A549 (cell line): ENCODE data around the gene NUP210.

ENCODE experiments used
- CBX2 ChIP-seq: fragments of 200-600 bp; sonication (generic); IDR thresholded peaks from 2 replicates; pipeline ENCODE4 v1.6.1; 2016; ENCODE audit warnings: low read depth, mild to moderate bottlenecking, borderline replicate concordance
- CEBPB ChIP-seq, 2 experiments: fragments of >200 bp in 1 of 2; sonication (Bioruptor Twin) in 1 of 2; formaldehyde crosslinking in 1 of 2; IDR thresholded peaks; 2 replicates each; pipeline ENCODE4 v1.6.1; 2012 to 2016
- EHMT2 ChIP-seq: fragments of 200-600 bp; sonication (generic); IDR thresholded peaks from 2 replicates; pipeline ENCODE4 v1.6.1; 2016; ENCODE audit warnings: antibody characterized with exemption, low read depth, mild to moderate bottlenecking, moderate library complexity
- ESRRA ChIP-seq: fragments of 150-350 bp; IDR thresholded peaks from 2 replicates; pipeline ENCODE4 v1.6.1; 2014; ENCODE audit warnings: mild to moderate bottlenecking, low read length, borderline replicate concordance
- HDAC2 ChIP-seq: fragments of 200-600 bp; sonication (generic); IDR thresholded peaks from 2 replicates; pipeline ENCODE4 v1.6.1; 2016
- HOXA7 ChIP-seq: fragments of 250-450 bp; sonication (Bioruptor Pico); IDR thresholded peaks from 2 replicates; pipeline ENCODE4 v1.5.0; 2020; ENCODE audit warnings: mild to moderate bottlenecking, moderate library complexity
- JUN ChIP-seq, 2 experiments: fragments of >200 bp; sonication (Bioruptor Twin); formaldehyde crosslinking; IDR thresholded peaks; 2 replicates in 1 of 2; 3 replicates in 1 of 2; pipeline ENCODE4 v1.6.1; 2016 to 2017
- JUNB ChIP-seq: fragments of >200 bp; sonication (Bioruptor Twin); formaldehyde crosslinking; IDR thresholded peaks from 2 replicates; pipeline ENCODE4 v1.6.1; 2016
- TF ChIP-seq, protein P1 (sequence below): fragments of >200 bp; sonication (Bioruptor Twin); formaldehyde crosslinking; IDR thresholded peaks from 3 replicates; pipeline ENCODE4 v1.5.1; 2016
- TF ChIP-seq, protein P2 (sequence below): fragments of 200-600 bp; sonication (generic); IDR thresholded peaks from 2 replicates; pipeline ENCODE4 v1.6.1; 2016; ENCODE audit warnings: antibody characterized with exemption, mild to moderate bottlenecking, moderate library complexity
- TF ChIP-seq, protein P3 (sequence below): fragments of 150-350 bp; IDR thresholded peaks from 2 replicates; pipeline ENCODE4 v1.6.1; 2014; ENCODE audit warnings: low read depth, mild to moderate bottlenecking, low read length

DNA sequence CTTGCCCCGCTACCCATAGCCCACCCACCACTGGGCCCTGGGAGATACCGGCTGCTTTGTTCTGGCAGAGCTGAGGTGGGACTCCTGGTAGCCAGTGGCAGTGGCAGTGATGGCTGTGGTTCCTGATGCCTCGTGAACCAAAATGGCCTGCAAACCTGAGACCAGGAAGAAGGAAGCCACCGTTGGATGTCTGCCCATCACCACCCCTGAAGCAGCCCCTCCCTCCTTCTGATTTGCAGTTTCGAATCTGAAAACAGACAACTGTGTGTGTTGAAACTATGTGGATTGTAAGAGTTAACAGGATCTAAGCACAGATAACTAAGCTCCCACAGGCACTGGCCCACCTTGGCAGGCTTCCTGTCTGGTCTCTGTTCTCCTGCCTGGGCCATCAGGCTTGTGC is 66.6 kb downstream of the NUP210 start:
- TF ChIP-seq, protein P1, sequence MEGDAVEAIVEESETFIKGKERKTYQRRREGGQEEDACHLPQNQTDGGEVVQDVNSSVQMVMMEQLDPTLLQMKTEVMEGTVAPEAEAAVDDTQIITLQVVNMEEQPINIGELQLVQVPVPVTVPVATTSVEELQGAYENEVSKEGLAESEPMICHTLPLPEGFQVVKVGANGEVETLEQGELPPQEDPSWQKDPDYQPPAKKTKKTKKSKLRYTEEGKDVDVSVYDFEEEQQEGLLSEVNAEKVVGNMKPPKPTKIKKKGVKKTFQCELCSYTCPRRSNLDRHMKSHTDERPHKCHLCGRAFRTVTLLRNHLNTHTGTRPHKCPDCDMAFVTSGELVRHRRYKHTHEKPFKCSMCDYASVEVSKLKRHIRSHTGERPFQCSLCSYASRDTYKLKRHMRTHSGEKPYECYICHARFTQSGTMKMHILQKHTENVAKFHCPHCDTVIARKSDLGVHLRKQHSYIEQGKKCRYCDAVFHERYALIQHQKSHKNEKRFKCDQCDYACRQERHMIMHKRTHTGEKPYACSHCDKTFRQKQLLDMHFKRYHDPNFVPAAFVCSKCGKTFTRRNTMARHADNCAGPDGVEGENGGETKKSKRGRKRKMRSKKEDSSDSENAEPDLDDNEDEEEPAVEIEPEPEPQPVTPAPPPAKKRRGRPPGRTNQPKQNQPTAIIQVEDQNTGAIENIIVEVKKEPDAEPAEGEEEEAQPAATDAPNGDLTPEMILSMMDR, result no peak
- no peak for TF ChIP-seq CEBPB (IDR thresholded peaks at IDR 0.05)
- TF ChIP-seq, protein P2, sequence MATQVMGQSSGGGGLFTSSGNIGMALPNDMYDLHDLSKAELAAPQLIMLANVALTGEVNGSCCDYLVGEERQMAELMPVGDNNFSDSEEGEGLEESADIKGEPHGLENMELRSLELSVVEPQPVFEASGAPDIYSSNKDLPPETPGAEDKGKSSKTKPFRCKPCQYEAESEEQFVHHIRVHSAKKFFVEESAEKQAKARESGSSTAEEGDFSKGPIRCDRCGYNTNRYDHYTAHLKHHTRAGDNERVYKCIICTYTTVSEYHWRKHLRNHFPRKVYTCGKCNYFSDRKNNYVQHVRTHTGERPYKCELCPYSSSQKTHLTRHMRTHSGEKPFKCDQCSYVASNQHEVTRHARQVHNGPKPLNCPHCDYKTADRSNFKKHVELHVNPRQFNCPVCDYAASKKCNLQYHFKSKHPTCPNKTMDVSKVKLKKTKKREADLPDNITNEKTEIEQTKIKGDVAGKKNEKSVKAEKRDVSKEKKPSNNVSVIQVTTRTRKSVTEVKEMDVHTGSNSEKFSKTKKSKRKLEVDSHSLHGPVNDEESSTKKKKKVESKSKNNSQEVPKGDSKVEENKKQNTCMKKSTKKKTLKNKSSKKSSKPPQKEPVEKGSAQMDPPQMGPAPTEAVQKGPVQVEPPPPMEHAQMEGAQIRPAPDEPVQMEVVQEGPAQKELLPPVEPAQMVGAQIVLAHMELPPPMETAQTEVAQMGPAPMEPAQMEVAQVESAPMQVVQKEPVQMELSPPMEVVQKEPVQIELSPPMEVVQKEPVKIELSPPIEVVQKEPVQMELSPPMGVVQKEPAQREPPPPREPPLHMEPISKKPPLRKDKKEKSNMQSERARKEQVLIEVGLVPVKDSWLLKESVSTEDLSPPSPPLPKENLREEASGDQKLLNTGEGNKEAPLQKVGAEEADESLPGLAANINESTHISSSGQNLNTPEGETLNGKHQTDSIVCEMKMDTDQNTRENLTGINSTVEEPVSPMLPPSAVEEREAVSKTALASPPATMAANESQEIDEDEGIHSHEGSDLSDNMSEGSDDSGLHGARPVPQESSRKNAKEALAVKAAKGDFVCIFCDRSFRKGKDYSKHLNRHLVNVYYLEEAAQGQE, result no peak
- no peak for TF ChIP-seq JUNB
- TF ChIP-seq ESRRA, result no peak
- TF ChIP-seq, protein P3, sequence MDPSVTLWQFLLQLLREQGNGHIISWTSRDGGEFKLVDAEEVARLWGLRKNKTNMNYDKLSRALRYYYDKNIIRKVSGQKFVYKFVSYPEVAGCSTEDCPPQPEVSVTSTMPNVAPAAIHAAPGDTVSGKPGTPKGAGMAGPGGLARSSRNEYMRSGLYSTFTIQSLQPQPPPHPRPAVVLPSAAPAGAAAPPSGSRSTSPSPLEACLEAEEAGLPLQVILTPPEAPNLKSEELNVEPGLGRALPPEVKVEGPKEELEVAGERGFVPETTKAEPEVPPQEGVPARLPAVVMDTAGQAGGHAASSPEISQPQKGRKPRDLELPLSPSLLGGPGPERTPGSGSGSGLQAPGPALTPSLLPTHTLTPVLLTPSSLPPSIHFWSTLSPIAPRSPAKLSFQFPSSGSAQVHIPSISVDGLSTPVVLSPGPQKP, result no peak
- no peak for TF ChIP-seq JUN (IDR thresholded peaks at IDR 0.05)
- no peak for TF ChIP-seq EHMT2
- no peak for TF ChIP-seq HOXA7 (CRISPR knock-in tag)
- TF ChIP-seq HDAC2, result no peak
- TF ChIP-seq CBX2, result no peak
